Kidney tubule cell (primary cell): ENCODE data around the gene PCGF2.

Source experiments
- DNase-seq: peaks from one replicate; pipeline ENCODE4 v3.0.0-alpha.2; 2018; ENCODE audit warnings: low spot score

Gene PCGF2

GRCh38 chr17:38751144-38751807, 3.1 kb upstream of the PCGF2 start:
- DNase-seq, result no peak

DNA sequence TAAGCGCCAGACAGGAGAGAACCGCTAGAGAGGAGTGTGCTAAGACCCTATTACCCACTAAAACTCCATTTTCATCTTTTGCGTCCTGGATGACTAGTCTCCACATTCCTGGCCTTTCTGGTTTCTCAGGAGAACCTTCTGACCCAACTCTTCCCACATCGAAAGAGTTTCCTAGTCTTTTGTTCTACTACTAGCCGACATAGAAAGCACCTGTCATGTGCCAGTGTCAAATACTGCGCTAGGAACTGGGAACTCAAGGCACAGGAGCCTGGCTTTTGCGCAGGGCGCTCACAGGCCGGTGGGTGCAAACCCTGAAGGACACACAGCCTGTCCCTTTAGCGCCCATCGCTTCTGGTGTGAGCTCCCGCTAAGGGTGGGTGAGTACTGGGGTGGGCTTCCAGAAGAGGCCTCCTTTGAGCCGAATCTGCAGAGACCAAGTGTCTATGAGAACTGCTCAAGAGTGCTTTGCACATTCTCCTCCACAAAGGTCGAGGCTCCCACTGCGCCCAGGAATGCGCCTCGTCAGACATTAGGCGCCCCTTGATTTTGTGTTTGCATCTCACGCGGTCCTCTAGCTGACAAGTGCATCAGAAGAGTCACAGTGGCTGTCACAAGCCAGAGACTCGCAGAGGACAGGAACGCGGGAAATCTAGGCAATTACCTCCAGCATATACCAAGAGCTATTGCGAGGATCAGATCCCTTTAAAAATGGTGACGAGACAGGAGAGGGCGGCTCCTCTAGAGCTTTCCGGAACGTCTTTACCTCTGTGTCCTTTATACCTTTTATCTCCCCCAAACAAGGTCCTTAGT, 2.4 kb upstream of the PCGF2 start:
- peak; percentile 37 for DNase-seq

GRCh38 chr17:38750044-38750311, 1.8 kb upstream of the PCGF2 start:
- DNase-seq, result no peak

DNA sequence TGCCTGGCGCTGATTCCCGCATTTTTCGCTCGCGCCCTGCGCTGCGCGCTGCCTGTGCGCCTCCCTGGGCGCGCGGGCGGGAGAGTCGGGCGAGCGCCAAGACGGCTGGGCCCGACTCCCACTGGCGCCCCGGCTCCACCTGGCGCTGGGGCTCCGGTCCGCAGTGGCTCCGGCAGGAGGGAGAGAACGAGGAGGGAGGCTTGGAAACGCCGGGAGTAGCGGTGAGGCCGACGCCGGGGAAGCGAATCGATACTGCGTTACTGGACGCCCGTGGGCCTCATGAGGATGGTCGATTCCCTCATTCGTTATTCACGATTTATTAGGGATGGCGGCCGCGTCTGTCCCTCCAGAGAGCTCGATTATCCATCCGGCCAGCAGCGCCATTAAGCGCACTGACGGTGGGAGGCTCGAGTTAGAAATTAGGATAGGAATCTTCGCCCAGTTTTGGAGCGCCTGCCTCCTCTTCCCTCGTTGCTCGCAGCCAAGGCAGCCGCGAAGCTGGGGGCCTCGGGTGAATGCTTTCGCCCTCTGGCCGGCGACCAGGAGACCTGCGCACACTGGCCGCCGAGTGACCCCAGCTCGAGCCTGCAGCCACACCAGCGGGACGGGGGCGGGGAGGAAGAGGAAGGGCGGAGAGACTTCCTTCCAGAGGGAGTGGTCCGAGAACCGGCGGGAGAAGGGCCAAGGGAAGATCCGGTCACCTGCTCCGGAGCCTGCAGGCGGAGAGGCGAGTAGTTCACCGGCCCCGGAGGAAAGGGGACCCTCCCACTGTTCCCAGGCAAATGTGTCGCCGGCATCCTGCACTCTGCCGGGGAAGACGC, 1.3 kb upstream of the PCGF2 start:
- peak; percentile 89 for DNase-seq

GRCh38 chr17:38748892-38749222, 721 bp upstream of the PCGF2 start:
- DNase-seq, result no peak

DNA sequence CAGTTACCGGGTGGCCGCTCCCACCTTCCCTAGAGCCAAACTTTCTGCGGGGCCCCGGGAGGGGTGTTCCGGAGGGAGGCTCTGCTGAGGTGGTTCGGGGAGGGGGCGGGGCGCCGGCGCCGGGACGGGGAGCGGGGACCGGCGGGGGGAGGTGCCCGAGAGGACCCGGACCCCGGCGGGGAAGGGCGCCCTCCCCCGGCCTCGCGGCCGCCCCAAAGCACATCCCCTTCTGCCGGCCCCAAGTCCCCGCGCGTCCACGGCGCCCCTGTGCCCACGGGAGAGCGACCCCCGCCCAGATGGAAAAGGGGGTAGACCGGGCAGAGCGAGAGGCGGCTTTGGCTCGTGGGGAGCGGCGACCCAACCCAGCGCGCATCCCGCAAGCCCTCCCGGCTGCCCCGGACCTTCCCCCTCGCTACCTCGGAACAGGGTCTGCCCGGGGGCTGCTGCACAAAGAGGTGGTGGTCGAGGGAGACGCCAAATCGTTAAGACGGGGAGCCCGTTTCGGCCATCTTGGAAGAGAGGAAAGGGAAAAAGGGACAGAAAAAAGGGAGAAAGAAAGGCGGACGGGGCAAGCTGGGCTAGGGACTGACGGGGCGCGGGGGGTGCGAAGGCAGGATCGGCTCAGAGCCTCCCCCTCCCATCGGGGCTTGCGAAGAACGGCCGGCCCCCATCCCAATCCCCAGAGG, 530 bp downstream of the PCGF2 start:
- no peak for DNase-seq

DNA sequence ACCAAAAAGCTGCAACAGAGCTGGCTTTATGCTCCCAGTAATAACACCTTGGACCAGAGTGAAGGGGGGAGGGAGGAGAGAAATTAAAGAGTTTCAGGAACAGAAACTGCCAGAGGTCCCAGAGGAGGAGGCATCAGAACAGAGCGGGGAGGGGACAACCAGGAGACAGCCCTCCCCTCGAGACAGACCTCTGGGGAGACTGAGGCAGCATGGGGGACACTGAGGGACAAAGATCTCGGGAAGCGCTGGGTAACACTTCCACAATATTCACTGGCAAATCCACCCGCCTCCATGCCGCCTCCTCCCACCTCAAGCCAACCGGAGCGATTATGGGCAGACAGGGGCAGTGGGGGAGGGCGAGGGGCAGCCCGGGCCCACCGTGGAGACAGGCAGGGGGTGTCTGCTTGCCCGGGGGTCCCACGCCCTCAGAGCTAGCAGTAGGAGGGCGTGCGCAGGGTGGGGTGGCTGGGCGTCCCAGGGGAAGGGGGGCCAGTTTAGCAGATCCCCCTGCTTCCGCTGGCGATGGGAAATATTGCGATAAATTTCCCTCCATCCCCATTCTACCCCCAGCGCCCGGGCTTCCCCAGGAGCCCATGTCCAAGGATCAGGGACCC, 1.2 kb downstream of the PCGF2 start:
- DNase-seq, result no peak

GRCh38 chr17:38746004-38746848, 1.9 kb downstream of the PCGF2 start:
- DNase-seq, result no peak

GRCh38 chr17:38745545-38745944, 2.6 kb downstream of the PCGF2 start:
- DNase-seq, result peak; percentile 30

GRCh38 chr17:38743556-38744171, 4.5 kb downstream of the PCGF2 start:
- DNase-seq, result no peak

DNA sequence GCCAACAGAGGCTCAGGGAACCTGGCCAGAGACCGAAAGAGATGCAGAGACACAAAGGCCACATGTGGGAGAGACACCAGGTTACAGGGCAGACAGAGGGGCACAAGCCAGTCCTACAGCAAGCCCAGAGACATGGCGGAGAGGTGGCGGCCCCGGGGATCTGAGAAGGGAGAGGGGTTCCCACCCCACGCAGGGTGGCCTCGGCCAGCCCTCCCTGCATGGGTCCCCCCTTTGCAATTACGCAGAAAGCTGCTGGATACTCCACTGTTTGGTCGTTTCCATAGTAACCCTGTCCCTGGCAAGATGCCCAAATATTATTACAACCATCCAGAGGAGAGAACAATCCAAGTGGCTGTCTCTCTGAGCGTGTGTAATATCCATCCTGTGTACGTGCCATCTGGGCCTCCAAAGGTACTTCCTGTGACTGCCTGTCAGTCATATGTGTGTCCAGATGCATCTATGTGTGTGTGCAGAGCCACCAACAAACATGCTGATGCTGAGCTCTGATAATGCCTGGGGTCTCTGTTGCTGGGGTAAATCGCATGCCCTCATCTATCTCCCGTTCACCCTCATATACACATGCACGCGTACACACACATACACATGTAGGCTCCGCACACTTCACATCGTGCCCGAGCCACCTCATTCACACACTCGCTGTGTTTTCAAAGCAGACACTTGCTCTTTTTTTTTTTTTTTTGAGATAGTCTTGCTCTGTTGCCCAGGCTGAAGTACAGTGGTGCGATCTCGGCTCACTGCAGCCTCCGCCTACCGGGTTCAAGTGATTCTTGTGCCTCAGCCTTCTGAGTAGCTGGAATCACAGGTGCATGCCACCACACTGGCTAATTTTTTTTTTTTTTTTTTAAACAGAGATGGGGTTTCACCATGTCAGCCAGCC, 5.5 kb downstream of the PCGF2 start:
- peak; percentile 72 for DNase-seq

GRCh38 chr17:38741921-38742410, 6.2 kb downstream of the PCGF2 start:
- no peak for DNase-seq

DNA sequence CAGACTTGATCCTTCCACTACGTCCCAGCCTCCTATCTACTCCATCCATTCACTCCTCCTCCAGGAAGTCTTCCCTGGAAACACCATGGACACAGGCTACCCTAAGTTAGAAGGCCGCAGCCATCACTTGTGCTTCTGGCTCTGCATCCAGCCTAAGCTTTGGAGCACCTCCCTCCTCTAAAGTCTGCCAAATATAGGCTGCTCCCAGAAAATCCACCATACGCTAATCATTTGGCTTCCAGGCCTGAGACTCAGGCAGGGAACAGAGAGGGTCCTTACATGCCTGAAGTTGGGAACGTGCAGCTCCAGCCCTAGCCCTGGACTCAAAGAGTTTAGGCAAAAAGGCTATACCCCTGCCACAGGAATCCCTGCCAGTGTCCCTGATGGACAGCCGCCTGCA, 6.7 kb downstream of the PCGF2 start:
- DNase-seq, result no peak

- DNase-seq, result no peak
These were observed 7.3 kb downstream of the PCGF2 start for GRCh38 chr17:38740806-38741205.

- DNase-seq, result no peak
These were observed 8.1 kb downstream of the PCGF2 start for GRCh38 chr17:38740044-38740443.

DNA sequence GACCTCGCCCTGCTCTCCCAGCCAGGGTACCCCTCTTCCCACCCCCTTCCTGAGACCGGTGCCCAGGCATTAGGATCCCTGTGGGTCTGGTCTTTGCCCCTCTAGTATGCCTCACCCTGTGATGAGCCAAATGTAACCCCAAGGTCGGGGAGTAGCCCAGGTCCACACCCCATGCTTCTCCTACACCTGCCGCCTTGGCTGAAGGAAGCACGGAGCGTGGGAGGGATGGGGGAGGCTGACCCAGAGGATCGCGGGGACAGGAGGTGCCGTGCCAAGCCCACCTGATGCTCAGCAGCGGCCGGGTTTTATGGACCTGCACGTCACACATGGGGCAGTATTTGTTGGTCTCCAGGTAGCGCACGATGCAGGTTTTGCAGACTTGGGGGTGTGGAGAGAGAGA, 8.8 kb downstream of the PCGF2 start:
- DNase-seq, result no peak

DNA sequence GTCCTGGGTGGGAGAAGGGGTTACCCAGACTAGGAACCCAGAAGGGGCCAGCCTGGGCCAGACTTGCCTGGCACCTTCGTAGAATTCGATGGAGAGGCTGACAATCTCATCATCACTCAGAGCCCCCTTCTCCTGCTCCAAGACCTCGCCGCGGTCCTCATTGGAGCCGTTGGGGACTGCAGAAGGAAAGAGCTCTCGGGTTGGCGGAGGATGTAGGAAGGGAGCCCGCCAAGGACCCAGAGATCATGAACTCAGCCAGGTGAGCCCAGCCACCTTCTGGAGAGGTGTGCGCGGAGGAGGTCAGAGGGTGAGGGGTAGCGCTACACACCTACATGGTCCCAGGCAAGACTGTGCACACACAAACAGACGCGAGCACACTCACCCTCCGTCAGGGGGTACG, 9.4 kb downstream of the PCGF2 start:
- DNase-seq, result no peak

- DNase-seq, result no peak
These were observed 10.0 kb downstream of the PCGF2 start for GRCh38 chr17:38738007-38738662.
